PFSK-1 (cell line): Measurements from ENCODE around the gene OGDHL.

Experiments used
- FOXP2 ChIP-seq: optimal IDR thresholded peaks from 2 replicates; pipeline ENCODE3; 2011; ENCODE audit warnings: borderline replicate concordance, control low read depth, inconsistent platforms; ENCODE audit not compliant: insufficient read depth; ENCODE audit errors: extremely low read length, extremely low read depth
- POLR2AphosphoS5 ChIP-seq: IDR thresholded peaks from 2 replicates; pipeline ENCODE4 v1.6.1; 2012; ENCODE audit warnings: low read depth, mild to moderate bottlenecking, control low read depth, low read length, moderate library complexity
- SIN3A ChIP-seq: IDR thresholded peaks from 2 replicates; pipeline ENCODE4 v1.6.1; 2012; ENCODE audit warnings: mild to moderate bottlenecking, low read length, moderate library complexity, borderline replicate concordance; ENCODE audit not compliant: insufficient read depth
- TAF1 ChIP-seq: IDR thresholded peaks from 2 replicates; pipeline ENCODE4 v1.6.1; 2012; ENCODE audit warnings: low read length, control low read depth, borderline replicate concordance; ENCODE audit not compliant: insufficient read depth
- TF ChIP-seq, protein P1 (sequence below), 2 experiments: IDR thresholded peaks; 2 replicates each; pipeline versions ENCODE4 v1.6.1 to v1.8.0; 2011 to 2012; ENCODE audit warnings: low read depth in 2 of 2, low read length in 2 of 2, control low read depth in 1 of 2, inconsistent platforms in 1 of 2, mild to moderate bottlenecking in 1 of 2, moderate library complexity in 1 of 2; ENCODE audit not compliant: insufficient read depth in 1 of 2

OGDHL gene

GRCh38 chr10:49784681-49785080 lies 22.6 kb upstream of the OGDHL start:
- TF ChIP-seq TAF1 (no peak), SIN3A (no peak), POLR2AphosphoS5 (no peak), FOXP2 (no peak)
- TF ChIP-seq, protein P1, sequence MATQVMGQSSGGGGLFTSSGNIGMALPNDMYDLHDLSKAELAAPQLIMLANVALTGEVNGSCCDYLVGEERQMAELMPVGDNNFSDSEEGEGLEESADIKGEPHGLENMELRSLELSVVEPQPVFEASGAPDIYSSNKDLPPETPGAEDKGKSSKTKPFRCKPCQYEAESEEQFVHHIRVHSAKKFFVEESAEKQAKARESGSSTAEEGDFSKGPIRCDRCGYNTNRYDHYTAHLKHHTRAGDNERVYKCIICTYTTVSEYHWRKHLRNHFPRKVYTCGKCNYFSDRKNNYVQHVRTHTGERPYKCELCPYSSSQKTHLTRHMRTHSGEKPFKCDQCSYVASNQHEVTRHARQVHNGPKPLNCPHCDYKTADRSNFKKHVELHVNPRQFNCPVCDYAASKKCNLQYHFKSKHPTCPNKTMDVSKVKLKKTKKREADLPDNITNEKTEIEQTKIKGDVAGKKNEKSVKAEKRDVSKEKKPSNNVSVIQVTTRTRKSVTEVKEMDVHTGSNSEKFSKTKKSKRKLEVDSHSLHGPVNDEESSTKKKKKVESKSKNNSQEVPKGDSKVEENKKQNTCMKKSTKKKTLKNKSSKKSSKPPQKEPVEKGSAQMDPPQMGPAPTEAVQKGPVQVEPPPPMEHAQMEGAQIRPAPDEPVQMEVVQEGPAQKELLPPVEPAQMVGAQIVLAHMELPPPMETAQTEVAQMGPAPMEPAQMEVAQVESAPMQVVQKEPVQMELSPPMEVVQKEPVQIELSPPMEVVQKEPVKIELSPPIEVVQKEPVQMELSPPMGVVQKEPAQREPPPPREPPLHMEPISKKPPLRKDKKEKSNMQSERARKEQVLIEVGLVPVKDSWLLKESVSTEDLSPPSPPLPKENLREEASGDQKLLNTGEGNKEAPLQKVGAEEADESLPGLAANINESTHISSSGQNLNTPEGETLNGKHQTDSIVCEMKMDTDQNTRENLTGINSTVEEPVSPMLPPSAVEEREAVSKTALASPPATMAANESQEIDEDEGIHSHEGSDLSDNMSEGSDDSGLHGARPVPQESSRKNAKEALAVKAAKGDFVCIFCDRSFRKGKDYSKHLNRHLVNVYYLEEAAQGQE (IDR thresholded peaks at IDR 0.05; ENCODE audit: insufficient read depth in 1 of 2, low read depth in 2 of 2, low read length in 2 of 2) = no peak

DNA sequence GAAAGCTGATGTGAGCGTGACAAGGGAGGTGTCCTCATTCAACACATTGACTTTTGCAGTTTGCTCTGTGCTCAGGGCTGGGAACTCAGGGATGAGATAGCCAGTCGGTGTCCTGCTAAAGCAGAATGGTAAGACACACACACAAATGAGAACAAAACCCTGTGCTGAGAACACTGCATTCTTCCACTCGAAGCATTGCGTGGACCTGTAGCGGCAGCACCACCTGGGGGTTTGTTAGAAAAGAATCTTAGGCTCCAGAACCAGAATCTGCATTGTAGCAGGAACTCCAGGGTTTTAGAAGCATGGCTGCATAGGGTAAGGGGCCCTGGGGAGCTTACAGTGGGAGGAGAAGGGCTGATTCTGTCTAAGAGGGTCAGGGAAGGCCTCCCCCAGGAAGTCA lies 21.5 kb upstream of the OGDHL start:
- TF ChIP-seq TAF1 (no peak), SIN3A (no peak), POLR2AphosphoS5 (no peak), FOXP2 (no peak)
- TF ChIP-seq, protein P1 (IDR thresholded peaks at IDR 0.05; ENCODE audit: insufficient read depth in 1 of 2, low read depth in 2 of 2, low read length in 2 of 2) = no peak

- TF ChIP-seq, protein P1 (IDR thresholded peaks at IDR 0.05; ENCODE audit: insufficient read depth in 1 of 2, low read depth in 2 of 2, low read length in 2 of 2) = no peak
Observed at GRCh38 chr10:49781247-49781646, 19.1 kb upstream of the OGDHL start.

DNA sequence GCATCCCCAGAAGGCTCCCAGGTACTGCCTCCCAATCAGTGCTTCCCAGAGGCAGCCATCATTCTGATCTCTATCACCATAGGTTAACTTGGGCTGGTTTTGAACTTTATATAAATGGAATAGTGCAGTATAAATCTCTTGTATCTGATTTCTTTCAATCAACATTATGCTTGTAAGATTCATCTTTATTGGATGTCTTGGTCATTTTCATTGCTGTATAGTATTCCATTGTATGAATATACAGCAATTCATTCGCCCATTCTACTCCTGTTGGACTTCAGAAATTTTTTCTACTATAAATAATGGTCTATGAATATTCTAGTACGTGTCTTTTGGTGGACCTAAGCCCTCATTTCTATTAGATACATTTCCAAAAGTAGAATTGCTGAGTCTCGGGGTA lies 16.1 kb upstream of the OGDHL start:
- TF ChIP-seq, protein P1 (IDR thresholded peaks at IDR 0.05; ENCODE audit: insufficient read depth in 1 of 2, low read depth in 2 of 2, low read length in 2 of 2) = no peak
- TF ChIP-seq SIN3A (no peak), TAF1 (no peak), FOXP2 (no peak)

DNA sequence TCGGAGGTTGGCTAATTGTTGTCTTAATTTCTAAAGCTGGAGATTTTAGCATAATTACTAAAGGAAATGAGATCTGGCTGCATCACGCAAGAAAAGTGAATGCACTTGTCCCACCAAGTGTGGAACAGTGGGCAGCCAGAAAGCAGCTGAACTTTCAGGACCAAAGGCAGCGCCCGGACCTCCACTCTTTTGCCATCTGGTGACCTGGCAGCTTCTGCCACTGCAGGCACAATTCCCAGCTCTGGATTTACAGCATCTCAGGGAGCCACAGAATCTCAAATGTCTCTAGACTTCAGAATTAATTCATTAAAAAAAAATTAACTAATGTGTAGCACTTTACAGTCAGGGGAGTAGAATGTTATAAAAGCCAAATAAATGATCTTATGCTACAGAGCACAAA lies 14.7 kb upstream of the OGDHL start:
- TF ChIP-seq POLR2AphosphoS5 (no peak), TAF1 (no peak), SIN3A (no peak), FOXP2 (no peak)
- TF ChIP-seq, protein P1 (IDR thresholded peaks at IDR 0.05; ENCODE audit: insufficient read depth in 1 of 2, low read depth in 2 of 2, low read length in 2 of 2) = no peak
